MCF 10A (cell line): ENCODE data around the gene NAT10. TPM values are rescaled to one million over a fixed set of nuclear protein-coding genes. Genes with fewer than 3 reads are reported as not detected.

Source experiments
- BruUV-seq: library from RNA; stranded (reverse); fragments of 400-500 nt; replicated peaks from 2 replicates; lab custom pipeline; 2021; lab: Mats Ljungman, UMichigan
- CTCF ChIA-PET: fragments of 300-600 bp; sonication (Branson Sonifier 250); formaldehyde crosslinking; extraction: SDS; loops from one replicate; lab custom pipeline; 2021; ENCODE audit warnings: antibody characterized with exemption, inconsistent platforms; lab: Yijun Ruan, JAX
- POLR2A ChIA-PET: fragments of 300-600, 350-650 bp; sonication (Branson Sonifier 250); formaldehyde crosslinking; extraction: SDS; loops from one replicate; lab custom pipeline; 2020; ENCODE audit warnings: antibody characterized with exemption, inconsistent platforms; lab: Yijun Ruan, JAX
- DNase-seq: peaks from one replicate; pipeline ENCODE4 v3.0.0-alpha.2; 2018; ENCODE audit not compliant: unreplicated experiment
- H3K27ac Mint-ChIP-seq: one replicate; pipeline ENCODE4 v1.8.0; 2022; ENCODE audit warnings: mild to moderate bottlenecking, low read depth, mixed read lengths; ENCODE audit not compliant: unreplicated experiment
- H3K27me3 Mint-ChIP-seq: one replicate; pipeline ENCODE4 v1.8.0; 2022; ENCODE audit warnings: mixed read lengths; ENCODE audit not compliant: insufficient read depth, unreplicated experiment
- H3K36me3 Mint-ChIP-seq: one replicate; pipeline ENCODE4 v1.8.0; 2022; ENCODE audit warnings: mild to moderate bottlenecking, moderate library complexity, mixed read lengths; ENCODE audit not compliant: insufficient read depth, unreplicated experiment
- H3K4me1 Mint-ChIP-seq: one replicate; pipeline ENCODE4 v1.8.0; 2022; ENCODE audit warnings: mixed read lengths; ENCODE audit not compliant: insufficient read depth, unreplicated experiment
- H3K4me3 Mint-ChIP-seq: one replicate; pipeline ENCODE4 v1.8.0; 2022; ENCODE audit warnings: mild to moderate bottlenecking, moderate library complexity, mixed read lengths; ENCODE audit not compliant: unreplicated experiment
- H3K9me3 Mint-ChIP-seq: one replicate; pipeline ENCODE4 v1.8.0; 2022; ENCODE audit warnings: mixed read lengths; ENCODE audit not compliant: unreplicated experiment
- CTCF ChIP-seq: fragments of 200-600 bp; IDR thresholded peaks from one replicate; pipeline ENCODE4 v1.8.0; 2022; ENCODE audit warnings: antibody characterized with exemption, mild to moderate bottlenecking; ENCODE audit not compliant: unreplicated experiment
- intact Hi-C: fragments of 100-400 bp; cut with micrococcal nuclease; formaldehyde crosslinking; loops from 2 replicates; pipeline ENCODE4 v1.14.1; 2022
- total RNA-seq: library from RNA; stranded (reverse); gene quantifications from 2 replicates; pipeline ENCODE4 v1.2.3, GENCODE V29; 2022

The NAT10 gene
- total RNA-seq, 1 experiment from 2014 or later, result 89.5 TPM

GRCh38 chr11:34181251-34181650 lies 75.8 kb downstream of the NAT10 start:
- POLR2A ChIA-PET, result interaction anchor here (1.3 kb wide), 1 partner anchor 167 kb away, joined by 4 read pairs; no protein-coding TSS in a partner anchor
- intact Hi-C loops, result no loop called here
- no peaks in the 10 kb centered on the region for H3K9me3 Mint-ChIP-seq
- H3K4me3 Mint-ChIP-seq, result no peak overlapping the region
- H3K4me1 Mint-ChIP-seq, result no peaks in the 10 kb centered on the region
- H3K27ac Mint-ChIP-seq, result no peak overlapping the region
- H3K36me3 Mint-ChIP-seq, result no peaks in the 10 kb centered on the region
- no peak for DNase-seq
- CTCF ChIA-PET, result interaction anchor here (0.7 to 1.1 kb wide), 3 partner anchors 165 to 416 kb away, joined by 3 to 4 read pairs (median 4); partner anchors contain the start of gene ELF5
- TF ChIP-seq CTCF, result no peak
- BruUV-seq, result no TSS peak
- H3K27me3 Mint-ChIP-seq, result no peaks in the 10 kb centered on the region

GRCh38 chr11:34181856-34182405 lies 76.5 kb downstream of the NAT10 start:
- Mint-ChIP-seq H3K4me1 (no peaks in the 10 kb centered on the region), H3K9me3 (no peaks in the 10 kb centered on the region), H3K27ac (no peak overlapping the region), H3K4me3 (no peak overlapping the region), H3K36me3 (no peaks in the 10 kb centered on the region), H3K27me3 (no peaks in the 10 kb centered on the region)
- no peak for TF ChIP-seq CTCF
- POLR2A ChIA-PET, result interaction anchor here (0.6 kb wide), 1 partner anchor 283 kb away, joined by 3 read pairs; no protein-coding TSS in a partner anchor
- intact Hi-C loops, result no loop called here
- BruUV-seq, result no TSS peak
- CTCF ChIA-PET, result interaction anchor here (1.8 kb wide), 1 partner anchor 8 kb away, joined by 14 read pairs; no protein-coding TSS in a partner anchor
- DNase-seq, result no peak

GRCh38 chr11:34182425-34182824 lies 77.0 kb downstream of the NAT10 start:
- Mint-ChIP-seq H3K27me3 (no peaks in the 10 kb centered on the region), H3K36me3 (no peaks in the 10 kb centered on the region), H3K4me1 (no peaks in the 10 kb centered on the region), H3K9me3 (no peaks in the 10 kb centered on the region), H3K27ac (no peak overlapping the region), H3K4me3 (no peak overlapping the region)
- ChIA-PET CTCF (interaction anchor here (1.8 kb wide), 1 partner anchor 8 kb away, joined by 14 read pairs; no protein-coding TSS in a partner anchor), POLR2A (interaction anchor here (0.6 kb wide), 1 partner anchor 283 kb away, joined by 3 read pairs; no protein-coding TSS in a partner anchor)
- no TSS peak for BruUV-seq
- DNase-seq, result no peak
- TF ChIP-seq CTCF, result no peak
- intact Hi-C loops, result no loop called here

- H3K36me3 Mint-ChIP-seq, result no peaks in the 10 kb centered on the region
- H3K27me3 Mint-ChIP-seq, result no peaks in the 10 kb centered on the region
- H3K9me3 Mint-ChIP-seq, result no peaks in the 10 kb centered on the region
- ChIA-PET CTCF (interaction anchor here (0.8 to 1.8 kb wide), 2 partner anchors 9 to 183 kb away, joined by 3 to 14 read pairs; no protein-coding TSS in a partner anchor), POLR2A (interaction anchor here (0.7 kb wide), 1 partner anchor 25 kb away, joined by 4 read pairs; no protein-coding TSS in a partner anchor)
- no peak for TF ChIP-seq CTCF
- H3K4me1 Mint-ChIP-seq, result no peaks in the 10 kb centered on the region
- BruUV-seq, result no TSS peak
- H3K27ac Mint-ChIP-seq, result no peak overlapping the region
- intact Hi-C loops, result no loop called here
- DNase-seq, result no peak
- no peak overlapping the region for H3K4me3 Mint-ChIP-seq
Observed at GRCh38 chr11:34182921-34183685, 77.7 kb downstream of the NAT10 start.
